Measurements from ENCODE around the gene GTF2F2.

DNA sequence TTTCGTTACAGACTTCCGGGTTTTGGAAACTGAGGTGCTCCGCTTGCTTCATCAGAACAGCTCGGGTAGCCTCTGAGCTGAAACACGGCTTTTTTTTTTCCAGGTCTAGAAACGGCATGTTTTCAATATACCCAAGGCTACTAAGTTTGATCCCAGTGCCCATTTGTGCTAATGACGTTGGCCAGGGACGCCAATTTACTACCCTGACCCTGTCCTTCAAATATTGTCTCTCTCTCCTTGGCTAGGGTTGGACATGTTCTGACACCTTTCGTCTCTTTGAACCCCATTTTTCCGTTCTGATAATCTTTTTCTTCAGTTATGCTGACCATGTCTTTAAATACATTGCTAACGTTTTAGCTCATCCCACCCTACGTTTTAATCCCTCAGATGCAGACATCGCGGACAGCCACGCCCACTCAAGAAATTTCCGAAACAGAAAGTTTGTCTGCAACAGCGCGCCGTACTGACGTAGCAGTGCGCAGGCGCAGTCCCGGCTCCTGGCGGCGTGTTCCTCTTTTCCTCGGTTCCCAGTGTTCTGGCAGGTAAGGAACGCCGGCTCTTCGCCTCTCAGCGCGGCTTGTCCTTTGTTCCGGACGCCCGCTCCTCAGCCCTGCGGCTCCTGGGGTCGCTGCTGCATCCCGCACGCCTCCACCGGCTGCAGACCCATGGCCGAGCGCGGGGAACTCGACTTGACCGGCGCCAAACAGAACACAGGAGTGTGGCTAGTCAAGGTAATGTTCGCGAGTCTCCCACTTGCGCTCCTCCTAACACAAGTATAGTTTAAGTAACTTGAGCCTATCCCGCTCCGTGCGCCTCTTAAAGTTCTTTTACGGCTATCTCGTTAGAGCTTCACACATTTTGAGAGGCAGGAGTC, at the start of gene GTF2F2:
- TF ChIP-seq POLR2AphosphoS5 (IDR thresholded peaks at IDR 0.05) (peak; percentile 71 to 93 (median 78)), POLR2A (IDR thresholded peaks at IDR 0.05) (peak in 1 of 4 donors; percentile 9)
- TF ChIP-seq, protein P1, sequence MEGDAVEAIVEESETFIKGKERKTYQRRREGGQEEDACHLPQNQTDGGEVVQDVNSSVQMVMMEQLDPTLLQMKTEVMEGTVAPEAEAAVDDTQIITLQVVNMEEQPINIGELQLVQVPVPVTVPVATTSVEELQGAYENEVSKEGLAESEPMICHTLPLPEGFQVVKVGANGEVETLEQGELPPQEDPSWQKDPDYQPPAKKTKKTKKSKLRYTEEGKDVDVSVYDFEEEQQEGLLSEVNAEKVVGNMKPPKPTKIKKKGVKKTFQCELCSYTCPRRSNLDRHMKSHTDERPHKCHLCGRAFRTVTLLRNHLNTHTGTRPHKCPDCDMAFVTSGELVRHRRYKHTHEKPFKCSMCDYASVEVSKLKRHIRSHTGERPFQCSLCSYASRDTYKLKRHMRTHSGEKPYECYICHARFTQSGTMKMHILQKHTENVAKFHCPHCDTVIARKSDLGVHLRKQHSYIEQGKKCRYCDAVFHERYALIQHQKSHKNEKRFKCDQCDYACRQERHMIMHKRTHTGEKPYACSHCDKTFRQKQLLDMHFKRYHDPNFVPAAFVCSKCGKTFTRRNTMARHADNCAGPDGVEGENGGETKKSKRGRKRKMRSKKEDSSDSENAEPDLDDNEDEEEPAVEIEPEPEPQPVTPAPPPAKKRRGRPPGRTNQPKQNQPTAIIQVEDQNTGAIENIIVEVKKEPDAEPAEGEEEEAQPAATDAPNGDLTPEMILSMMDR (IDR thresholded peaks at IDR 0.05), result no peak

Measured in stomach (tissue), 4 donors.